Fibroblast of skin of abdomen (primary cell): ENCODE data around the gene S1PR1. TPM values are rescaled to one million over a fixed set of nuclear protein-coding genes. Genes with fewer than 3 reads are reported as not detected.
"Not testable (repeated sequence)": the region's sequence is repeated elsewhere in the genome, so short reads cannot be mapped to it uniquely, and the experiment has no call there.

Experiments used
- DNase-seq: peaks from one replicate; pipeline ENCODE4 v3.0.0-alpha.2; 2013
- polyA plus RNA-seq, 2 experiments: library from polyadenylated mRNA; unstranded; fragments of 120-200 nt; gene quantifications; one replicate each; pipeline ENCODE4 v1.2.1, GENCODE V29; 2013; ENCODE audit not compliant: insufficient read length in 2 of 2

Gene S1PR1
- polyA plus RNA-seq (2013, experiment 1 of 2; ENCODE audit: insufficient read length), result 19.9 TPM
- 18.7 TPM for polyA plus RNA-seq (2013, experiment 2 of 2; ENCODE audit: insufficient read length)

DNA sequence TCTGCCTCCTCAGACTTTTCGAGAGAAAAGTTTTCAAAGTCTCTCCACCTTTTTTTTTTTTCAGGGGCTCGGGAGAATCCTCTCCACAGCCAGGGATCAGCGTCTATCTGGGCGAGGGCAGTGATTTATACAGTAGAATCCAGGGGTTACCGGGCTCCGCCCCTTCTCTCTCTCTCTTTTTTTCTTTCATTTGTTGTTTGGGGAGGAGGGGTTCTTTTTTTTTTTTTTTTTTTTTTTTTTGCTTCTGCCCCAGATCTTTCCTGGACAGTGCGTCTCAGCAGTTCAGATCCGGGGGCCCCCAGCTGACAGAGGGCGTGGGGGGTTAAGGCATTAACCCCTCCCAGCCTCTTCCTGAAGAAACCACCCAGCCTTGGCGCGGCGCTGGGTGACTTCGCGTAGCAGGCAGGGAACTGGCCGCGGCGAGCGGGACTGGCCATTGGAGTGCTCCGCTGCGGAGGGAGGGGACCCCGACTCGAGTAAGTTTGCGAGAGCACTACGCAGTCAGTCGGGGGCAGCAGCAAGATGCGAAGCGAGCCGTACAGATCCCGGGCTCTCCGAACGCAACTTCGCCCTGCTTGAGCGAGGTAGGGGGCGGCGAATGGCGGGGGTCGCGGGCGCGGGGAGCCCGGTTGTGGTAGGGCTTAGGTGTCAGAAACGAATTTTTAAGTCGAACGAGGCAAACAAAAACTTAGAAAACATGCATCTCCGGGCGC, at the start of gene S1PR1:
TSS of gene S1PR1 (plus strand) at position 504 of the 713 bp plus-strand sequence. CDS start 1,966 bp downstream, outside the sequence.
- DNase-seq, result peak; percentile 78

DNA sequence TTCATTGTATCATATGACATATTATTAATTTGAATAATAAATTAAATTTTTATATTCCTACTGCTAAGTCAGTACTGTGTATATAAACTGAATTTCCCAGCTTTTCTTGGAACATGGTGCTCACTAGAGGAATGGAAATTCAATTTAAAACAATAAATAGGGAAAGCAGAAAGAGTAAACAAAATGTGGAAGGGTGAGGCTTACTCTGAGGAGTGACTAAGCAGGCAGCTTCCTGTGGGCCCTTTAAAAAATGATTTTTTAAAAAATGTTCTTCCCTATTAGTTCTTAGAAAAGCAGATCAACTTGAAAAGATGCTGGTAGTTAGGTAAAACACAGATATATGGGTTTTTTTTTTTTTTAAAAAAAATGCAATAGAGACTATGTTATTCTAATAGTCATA, 49.5 kb upstream of the S1PR1 start:
- no peak for DNase-seq

DNA sequence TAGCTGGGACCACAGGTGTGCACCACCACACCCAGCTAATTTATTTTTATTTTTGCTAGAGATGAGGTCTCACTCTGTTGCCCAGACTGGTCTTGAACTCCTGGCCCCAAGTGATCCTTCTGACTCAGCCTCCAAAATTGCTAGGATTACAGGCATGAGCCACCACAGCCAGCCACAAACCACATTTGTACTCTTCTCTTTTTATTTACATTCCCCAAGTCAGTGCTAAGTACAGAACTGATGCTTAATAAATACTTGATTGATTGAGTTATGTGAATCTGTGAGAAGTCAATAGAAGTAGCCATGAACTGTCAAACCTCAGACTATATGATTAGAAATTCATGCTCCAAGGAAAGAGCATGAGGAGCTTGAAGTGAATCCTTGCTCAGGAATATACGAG, 48.5 kb upstream of the S1PR1 start:
- DNase-seq, result peak; percentile 87

DNA sequence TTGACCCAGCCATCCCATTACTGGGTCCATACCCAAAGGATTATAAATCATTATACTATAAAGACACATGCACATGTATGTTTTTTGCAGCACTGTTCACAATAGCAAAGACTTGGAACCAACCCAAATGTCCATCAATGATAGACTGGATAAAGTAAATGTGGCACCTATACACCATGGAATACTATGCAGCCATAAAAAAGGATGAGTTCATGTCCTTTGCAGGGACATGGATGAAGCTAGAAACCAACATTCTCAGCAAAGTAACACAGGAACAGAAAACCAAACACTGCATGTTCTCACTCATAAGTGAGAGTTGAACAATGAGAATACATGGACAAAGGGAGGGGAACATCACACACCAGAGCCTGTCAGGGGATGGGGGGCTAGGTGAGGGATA, 47.9 kb upstream of the S1PR1 start:
- not testable (repeated sequence) for DNase-seq

DNA sequence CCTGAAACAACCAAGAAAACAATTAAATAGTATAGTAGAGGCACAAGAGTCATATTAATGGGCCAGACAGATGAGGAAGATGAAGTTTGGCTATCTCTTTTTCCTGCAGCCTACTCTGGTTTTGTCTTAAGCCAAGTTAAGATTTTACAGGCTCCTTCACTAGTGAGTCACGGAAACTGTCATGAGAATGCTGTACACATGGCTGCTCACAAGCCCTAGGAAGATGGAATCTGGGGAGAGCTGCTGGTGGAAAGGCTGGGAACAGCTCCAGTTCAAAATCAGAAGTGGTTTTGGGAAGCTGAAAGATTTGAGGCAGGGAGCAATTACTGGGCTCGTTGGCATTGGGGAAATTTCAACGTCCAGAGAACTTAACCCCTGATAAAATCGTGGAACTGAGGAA, 46.4 kb upstream of the S1PR1 start:
- DNase-seq, result peak; percentile 77

DNA sequence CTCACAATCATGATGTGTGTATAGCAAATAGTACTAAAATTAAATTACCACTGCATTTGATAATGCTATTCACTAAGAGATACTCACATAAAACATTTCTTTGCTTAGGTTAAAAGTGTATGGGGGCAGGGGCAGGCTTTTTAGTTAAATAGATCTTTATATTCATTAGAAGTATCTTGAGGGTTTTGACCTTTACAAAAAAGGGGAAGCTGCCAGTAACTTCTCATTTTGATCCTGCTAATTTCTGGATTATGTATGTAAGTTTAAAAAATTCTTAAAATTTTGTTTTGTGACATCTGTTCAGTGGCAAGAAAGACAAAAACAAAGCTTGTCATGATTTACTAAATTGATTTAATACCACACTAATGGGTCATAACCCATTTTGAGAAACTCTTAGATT, 45.8 kb upstream of the S1PR1 start:
- no peak for DNase-seq

DNA sequence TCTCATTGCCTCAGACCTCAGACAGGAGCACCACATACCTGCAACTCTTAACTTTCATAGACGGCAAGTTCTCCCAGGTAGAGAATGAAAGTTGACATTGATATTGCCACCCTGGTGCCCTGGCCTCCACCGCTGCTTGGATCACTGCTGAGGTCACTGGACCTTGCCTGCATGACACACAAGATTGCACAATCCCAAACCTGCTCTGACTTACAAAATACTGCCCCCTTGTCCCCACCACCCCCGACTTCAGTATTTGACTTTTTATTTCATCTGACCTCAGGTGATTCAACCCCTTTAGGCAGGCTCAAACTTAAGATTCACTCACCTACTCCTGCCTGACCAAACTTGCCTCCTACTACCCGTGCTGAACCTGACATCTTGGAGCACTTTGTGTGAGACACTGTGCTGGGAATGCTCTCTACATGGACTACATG, 43.1 kb upstream of the S1PR1 start:
- DNase-seq, result no peak

DNA sequence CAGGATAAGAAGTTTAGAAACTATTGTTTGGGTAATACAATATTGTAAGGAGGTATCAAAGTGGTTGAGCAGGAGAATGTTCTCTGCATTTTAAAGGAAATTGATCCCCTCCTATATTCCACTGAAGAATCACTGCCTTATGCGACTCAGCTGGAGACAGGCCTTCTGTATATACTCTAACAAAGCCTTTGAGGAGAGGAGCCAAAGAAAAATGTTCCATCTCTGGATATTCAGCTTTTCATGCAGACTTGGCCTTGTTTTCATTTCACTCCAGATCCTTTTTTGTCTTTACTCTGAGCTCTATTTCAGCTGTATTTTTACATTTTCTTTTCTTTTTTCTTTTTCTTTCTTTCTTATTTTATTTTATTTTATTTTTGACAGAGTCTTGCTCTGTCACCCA, 42.1 kb upstream of the S1PR1 start:
- no peak for DNase-seq

DNA sequence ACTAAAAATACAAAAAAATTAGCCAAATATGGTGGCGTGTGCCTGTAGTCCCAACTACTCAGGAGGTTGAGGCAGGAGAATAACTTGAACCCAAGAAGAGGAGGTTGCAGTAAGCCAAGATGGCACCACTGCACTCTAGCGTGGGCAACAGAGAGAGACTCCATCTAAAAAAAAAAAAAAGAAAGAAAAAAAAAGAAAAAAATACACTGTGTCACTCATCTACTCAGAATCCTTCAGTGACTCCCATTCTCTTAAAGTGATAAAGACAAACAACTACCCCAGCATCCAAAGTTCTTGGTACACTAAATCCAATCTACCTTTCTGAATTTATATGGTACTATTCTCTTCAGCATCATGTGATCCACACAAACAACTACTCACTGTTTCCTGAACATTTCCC, 40.2 kb upstream of the S1PR1 start:
- DNase-seq, result no peak

DNA sequence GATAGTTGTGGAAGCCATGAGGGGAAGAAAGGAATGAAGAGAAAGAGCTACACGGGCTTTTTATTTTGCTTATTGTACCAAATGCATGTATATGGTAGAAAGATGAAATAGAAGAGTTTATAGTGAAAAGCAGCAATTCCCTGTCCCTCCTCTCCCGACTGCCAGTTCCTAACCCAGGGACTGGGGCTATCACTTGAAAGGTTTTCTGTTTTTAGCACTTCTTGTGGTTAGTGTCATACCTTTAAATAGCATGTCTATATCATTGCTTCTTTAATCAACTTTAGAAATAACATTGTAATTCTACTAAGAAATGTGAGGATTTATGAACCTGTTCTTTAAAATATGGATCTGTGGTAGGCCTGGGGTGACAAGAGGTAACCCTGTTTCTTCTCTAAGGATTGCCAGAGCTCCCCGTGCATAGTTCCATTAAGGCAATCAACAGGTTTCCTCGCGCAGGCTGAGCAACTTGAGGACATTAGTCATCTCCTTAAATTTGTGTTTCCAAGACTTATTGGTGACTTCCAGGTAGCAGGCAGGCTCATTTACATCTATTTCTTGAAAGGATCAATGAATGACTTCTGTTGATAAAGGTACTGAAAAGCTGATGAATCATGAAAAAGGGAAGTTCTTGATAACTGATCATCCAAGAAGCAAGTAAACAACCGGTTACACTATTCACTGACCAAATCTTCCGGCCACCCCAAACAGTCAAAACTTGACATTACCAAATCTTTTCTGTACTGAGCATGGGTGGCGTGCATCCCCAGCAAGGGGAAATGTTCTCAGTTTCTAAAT, 37.8 kb upstream of the S1PR1 start:
- no peak for DNase-seq

DNA sequence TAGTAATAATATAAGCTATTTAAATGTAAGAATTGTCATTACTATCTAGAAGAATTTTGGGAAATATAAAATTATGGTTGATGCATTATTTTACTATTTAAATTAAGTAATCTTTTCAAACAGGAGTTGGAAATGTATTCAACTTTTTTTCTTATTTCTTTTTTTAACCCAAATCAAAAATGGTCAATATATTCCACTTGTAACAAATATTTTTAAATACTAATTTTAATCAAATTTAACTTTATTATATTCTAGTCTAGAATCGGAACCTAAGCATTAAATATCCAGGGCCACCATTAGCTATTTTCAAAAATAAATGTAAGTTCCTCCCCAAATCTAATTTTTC, 37.2 kb upstream of the S1PR1 start:
- DNase-seq, result no peak

DNA sequence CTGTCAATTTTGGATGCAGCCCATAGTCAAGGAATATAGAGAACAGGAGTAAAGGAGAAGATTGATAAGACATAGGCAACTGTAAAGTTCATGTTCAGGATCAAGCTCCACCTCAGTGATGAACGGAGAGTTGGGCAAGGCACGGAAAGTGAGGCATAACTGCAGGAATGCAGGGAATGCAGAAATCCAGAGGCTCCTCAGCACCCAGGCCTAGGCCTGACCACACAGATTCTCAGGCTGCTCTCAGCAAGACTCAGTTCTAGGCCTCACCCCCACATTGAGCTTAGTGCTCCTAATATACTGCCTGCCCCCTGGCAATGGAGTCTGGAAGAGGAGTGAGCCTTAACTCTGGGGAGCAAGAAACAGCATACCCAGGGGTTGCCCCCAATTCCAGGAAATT, 36.3 kb upstream of the S1PR1 start:
- peak; percentile 95 for DNase-seq

DNA sequence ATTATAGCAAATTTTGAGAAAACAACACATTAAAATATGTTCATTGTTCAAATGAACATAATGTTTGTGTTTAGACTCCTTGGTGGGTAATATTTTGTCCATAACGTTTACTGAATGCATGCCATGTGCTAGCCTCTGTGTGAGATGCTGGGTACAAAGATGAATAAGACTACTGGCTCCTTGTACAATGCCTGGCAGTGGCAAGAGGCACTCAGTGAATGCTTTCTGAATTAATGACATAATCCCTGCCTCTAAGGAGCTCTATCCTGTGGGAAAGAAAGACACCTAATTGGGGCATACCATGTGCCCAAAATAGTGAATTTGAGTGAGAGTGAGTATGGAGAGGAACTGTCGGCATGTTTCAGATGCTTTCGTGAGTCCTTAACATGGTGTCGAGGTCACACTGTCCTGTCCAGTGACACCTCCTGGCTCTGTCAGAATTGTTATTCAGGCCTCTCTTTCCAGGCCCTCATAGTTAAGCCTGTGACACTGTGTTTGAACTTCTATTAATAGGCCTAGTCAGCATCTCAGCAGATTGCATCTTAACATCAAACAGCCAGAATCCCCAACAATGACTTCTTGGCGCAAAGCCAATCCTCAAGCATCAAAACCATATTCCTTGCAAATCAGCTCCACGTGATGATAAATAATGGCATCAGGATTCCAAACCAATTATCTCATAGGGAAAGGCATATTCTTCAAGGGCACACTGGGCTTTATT, 32.8 kb upstream of the S1PR1 start:
- peak; percentile 79 for DNase-seq

DNA sequence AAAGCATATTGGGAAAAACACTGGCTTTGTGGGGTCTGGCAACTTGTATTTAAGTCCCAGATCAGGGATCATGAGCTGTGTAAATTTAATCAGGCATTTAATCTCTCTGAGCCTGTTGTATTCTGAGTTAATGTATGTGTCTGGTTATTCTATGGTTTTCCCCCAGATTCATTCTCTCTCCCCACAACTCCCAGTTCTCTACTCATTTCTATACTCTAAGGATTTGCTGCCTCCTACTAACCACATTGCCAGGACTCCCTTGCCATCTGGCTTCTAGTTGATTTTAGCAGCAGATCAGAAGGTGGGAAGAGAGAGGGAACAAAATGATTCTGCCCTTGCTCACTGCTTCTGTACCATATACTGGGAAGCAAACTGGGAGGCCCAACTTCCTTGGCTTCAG, 31.4 kb upstream of the S1PR1 start:
- DNase-seq, result no peak

DNA sequence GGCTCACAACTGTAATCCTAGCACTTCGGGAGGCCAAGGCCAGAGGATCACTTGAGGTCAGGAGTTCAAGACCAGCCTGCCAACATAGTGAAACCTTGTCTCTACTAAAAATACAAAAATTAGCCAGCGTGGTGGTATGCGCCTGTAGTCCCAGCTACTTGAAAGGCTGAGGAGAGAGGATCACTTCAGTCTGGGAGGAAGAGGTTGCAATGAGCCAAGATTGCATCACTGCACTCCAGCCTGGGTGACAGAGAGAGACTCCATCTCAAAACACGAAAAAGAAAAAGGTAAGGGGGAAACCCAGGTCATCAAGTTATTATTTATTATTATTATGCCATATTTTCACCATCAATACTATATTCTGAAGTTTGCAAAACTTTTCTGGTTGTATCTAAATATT, 30.7 kb upstream of the S1PR1 start:
- DNase-seq, result not testable (repeated sequence)

DNA sequence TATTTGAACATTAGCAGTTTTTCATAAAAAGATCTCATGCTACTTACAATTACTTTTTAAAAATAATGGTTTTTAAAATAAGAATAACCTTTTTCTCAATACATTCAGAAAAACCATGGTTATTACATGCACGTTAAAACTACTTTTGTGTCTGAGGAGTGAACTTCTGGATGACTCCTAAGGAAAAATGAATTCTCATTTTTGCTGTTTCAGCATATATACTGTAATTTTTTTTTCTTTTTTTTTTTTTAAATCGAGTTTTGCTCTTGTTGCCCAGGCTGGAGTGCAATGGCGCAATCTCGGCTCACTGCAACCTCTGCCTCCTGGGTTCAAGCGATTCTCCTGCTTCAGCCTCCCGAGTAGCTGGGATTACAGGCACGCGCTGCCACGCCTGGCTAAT, 29.5 kb upstream of the S1PR1 start:
- not testable (repeated sequence) for DNase-seq

DNA sequence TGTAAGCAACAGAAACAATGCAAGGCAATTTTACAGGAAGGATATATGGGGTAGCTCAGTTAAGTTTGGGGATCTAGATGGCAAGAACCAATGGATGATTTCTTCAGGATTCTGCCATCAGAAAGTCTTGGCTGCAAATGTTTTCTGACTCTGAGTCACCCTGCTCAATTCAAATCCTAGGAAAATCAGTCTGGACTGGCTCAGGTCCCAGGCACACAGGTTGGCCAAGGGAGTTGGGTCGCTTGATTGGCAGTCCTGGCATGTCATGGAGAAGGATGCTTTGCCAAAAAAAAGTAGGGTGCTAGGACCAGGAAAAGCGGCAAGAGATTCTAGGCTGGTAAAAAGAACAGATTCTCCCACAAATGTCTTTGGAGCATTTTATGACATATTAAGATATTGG, 28.9 kb upstream of the S1PR1 start:
- no peak for DNase-seq

DNA sequence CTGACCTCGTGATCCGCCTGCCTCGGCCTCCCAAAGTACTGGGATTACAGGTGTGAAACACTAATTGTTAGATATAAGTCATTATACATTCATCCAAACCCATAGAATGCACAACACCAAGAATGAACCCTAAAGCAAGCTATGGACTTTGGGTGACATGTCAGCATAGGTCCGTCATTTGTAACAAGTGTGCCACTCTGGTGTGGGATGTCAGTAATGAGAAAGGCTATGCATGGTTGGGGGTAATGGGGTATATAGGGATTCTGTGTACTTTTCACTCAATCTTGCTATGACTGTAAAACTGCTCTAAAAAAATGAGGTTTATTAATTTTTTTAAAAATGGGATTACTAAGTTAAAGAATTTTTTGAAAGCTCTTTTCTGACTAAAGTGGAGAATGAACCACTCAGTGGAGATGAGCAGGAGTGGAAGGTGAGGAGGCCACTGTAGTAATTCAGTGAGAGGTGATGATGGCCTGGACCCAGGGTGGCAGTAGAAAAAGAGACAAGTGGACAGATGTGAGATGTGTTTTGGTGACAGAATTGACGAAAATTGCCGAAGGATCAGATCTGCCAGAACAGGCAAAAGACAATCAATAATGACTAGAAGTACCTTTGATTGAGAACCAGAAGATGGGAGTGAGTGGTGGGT, 21.3 kb upstream of the S1PR1 start:
- no peak for DNase-seq

DNA sequence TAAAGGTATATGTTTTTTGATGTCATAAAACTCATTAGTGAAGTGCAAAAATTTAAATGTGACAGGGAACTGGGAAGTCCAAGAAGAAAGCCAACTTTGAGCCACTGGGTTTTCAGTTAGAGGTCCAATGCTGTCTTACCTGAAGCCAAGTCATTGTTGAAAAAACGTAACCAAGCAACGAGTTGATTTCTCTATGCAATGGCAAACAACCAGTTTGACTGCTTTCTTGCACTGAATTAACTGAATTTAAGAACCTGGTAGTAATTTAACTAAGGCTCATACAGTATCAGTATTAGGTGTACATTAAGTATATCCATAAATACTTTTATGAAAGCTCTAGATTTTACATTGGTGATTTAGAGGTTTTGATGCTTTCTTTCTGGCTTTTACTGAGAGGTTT, 20.2 kb upstream of the S1PR1 start:
- DNase-seq, result no peak

DNA sequence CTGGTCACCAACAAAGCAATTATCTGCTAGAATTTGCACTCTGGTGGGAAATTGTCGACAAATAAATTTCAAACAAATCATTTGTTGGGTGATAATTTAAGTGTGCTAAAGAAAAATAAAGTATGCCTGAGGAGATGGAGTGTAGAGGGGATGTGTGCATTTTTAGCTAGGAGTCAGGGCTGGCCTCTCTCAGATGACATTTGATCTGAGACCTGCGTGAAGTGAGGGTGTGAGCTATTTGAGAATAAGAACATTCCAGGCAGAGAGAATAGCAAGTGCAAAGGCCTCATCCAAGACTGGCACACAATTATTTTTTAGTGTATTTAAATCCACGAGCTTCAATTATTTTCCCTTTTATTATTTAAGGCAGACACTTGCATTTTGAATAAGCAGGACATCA, 19.7 kb upstream of the S1PR1 start:
- DNase-seq, result no peak

DNA sequence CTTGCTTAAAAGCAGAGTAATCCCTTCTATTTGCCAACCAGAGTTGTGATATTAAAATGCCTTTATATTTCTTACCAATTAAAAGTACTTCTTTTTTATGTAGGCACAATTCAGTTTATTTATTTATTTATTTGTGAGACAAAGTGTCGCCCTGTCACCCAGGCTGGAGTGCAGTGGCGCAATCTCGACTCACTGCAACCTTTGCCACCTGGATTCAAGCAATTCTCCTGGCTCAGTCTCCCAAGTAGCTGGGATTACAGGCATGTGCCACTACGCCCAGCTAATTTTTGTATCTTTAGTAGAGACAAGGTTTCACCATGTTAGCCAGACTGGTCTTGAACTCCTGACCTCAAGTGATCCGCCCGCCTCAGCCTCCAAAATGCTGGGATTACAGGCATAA, 17.9 kb upstream of the S1PR1 start:
- not testable (repeated sequence) for DNase-seq

DNA sequence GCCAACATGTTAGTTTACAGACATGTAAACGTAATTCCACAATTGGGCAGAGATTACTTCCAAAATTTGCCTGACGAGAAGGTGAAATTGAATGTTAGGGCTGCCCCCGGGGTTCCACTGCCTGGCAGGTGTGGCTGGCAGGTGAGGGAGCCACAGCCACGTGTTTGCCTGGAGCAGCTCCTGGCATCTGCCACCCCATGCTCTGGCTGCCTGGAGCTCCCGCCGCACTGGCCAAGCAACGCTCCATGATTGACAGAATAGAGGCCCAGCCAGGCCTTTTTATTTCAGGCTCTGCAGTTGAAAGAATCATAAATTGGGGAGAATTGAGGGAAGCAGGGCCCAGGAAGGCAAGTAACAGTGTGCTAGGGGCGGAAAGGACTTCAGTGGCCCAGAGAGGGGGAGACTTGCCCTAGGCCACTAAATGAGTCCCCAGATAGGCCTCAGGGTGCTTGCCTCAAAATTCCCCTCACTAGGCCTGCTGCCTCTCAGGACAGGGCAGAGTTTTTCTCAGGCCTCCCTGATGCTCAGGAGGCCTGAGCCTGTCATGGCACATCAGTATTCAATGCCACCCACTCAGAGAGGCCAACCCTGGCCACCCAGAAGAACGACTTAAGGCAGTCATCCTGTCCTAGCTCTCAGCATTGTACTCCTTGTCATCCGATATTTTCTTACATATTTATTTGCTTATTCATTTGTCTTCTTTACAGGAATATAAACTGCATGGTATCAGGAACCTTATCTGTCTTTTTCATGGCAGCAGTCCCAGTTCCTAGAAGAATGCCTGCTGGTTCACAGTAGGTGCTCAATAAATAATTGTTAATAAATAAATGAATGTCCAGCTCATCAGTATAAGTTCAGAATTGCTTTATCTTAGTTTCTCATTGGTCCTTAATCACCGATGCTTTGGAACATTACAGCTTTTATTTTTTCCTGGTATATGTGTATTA, 16.6 kb upstream of the S1PR1 start:
- DNase-seq, result no peak
